ENCODE results near the gene BICC1. TPM values are rescaled to one million over a fixed set of nuclear protein-coding genes. Genes with fewer than 3 reads are reported as not detected.

The BICC1 gene
- total RNA-seq, 1 donor from 2014 or later = 0.41 TPM

DNA sequence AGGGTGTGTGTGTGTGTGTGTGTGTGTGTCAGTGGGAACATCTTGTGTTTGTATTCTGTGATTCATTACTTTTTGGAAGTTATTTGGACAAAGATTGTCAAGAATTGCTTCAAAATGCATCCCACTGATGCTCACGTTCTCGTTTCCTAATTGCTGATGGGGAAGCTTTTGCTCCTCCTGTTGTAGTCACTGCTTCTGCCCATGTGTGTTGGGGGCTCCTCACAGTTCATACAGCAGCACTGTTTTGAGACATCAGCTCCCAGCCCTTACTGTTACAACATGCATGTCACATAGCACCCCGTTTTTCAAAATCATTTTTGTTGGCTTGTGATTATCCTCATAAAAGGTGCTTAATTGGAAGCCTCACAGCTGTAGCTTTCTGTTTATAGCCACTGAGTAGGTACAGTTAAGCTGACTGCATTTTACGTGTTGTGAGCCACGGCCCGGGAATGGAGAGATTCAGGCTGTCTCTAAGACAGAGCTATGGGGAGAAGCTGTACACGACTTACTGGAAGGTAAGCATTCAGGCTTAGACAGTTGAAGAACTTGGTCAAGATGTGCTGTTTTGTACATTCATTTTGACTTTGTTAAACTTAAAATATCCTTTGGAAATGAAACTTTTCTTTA lies 87.4 kb downstream of the BICC1 start:
- Histone ChIP-seq H3K9me3 (ENCODE audit: low read depth) (no peaks in the 10 kb centered on the region), H3K27ac (no peak overlapping the region), H3F3A (ENCODE audit: low read depth) (no peaks in the 10 kb centered on the region), H3K79me2 (ENCODE audit: low read depth) (no peaks in the 10 kb centered on the region), H3K9ac (no peak overlapping the region), H3K36me3 (no peaks in the 10 kb centered on the region), H3K27me3 (no peaks in the 10 kb centered on the region), H4K20me1 (ENCODE audit: low read depth) (no peaks in the 10 kb centered on the region), H3K4me1 (no peaks in the 10 kb centered on the region), H3K4me3 (no peak overlapping the region), H2AFZ (replicated peaks) (no peak overlapping the region), H3K4me2 (no peak overlapping the region)
- Mint-ChIP-seq H3K36me3 (no peaks in the 10 kb centered on the region), H3K4me3 (no peak overlapping the region), H3K27ac (no peak overlapping the region), H3K27me3 (ENCODE audit: insufficient read depth, low read depth) (peaks cover 2% of the 10 kb centered on the region), H3K4me1 (no peaks in the 10 kb centered on the region), H3K9me3 (peaks cover 20% of the 10 kb centered on the region)
- no peak for DNase-seq (ENCODE audit: low spot score)
- TF ChIP-seq, protein P1, sequence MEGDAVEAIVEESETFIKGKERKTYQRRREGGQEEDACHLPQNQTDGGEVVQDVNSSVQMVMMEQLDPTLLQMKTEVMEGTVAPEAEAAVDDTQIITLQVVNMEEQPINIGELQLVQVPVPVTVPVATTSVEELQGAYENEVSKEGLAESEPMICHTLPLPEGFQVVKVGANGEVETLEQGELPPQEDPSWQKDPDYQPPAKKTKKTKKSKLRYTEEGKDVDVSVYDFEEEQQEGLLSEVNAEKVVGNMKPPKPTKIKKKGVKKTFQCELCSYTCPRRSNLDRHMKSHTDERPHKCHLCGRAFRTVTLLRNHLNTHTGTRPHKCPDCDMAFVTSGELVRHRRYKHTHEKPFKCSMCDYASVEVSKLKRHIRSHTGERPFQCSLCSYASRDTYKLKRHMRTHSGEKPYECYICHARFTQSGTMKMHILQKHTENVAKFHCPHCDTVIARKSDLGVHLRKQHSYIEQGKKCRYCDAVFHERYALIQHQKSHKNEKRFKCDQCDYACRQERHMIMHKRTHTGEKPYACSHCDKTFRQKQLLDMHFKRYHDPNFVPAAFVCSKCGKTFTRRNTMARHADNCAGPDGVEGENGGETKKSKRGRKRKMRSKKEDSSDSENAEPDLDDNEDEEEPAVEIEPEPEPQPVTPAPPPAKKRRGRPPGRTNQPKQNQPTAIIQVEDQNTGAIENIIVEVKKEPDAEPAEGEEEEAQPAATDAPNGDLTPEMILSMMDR (IDR thresholded peaks at IDR 0.05) = no peak
- TF ChIP-seq EZH2 (IDR thresholded peaks at IDR 0.05) (no peak), EZH2phosphoT487 (IDR thresholded peaks at IDR 0.05) (no peak)

DNA sequence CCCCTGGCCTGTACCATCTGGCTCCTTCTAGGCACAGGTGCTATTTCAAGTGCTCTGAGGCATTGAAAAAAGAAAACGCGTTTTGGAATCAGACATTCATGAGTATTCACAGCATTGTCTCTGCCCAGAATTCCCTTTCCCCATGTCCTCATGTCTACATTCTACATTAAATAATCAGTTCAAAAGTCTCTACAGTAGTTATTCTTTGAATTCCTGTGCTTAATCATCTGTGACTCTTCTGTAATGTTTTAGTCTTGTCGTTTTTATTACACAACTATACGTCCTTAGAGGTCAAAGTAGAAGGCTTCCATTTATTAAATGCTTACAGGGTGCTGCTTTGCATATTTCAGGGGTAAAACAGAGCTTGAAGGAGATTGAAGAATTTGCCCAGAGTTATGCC lies 95.7 kb downstream of the BICC1 start:
- Histone ChIP-seq H3K9ac (no peak overlapping the region), H3K9me3 (ENCODE audit: low read depth) (no peaks in the 10 kb centered on the region), H3K36me3 (no peaks in the 10 kb centered on the region), H3K4me1 (no peaks in the 10 kb centered on the region), H3K79me2 (ENCODE audit: low read depth) (no peaks in the 10 kb centered on the region), H4K20me1 (ENCODE audit: low read depth) (no peaks in the 10 kb centered on the region), H3K27ac (no peak overlapping the region), H3K4me3 (no peak overlapping the region), H3F3A (ENCODE audit: low read depth) (no peaks in the 10 kb centered on the region), H3K4me2 (no peak overlapping the region), H2AFZ (replicated peaks) (no peak overlapping the region), H3K27me3 (no peaks in the 10 kb centered on the region)
- Mint-ChIP-seq H3K27ac (no peak overlapping the region), H3K4me3 (no peak overlapping the region), H3K27me3 (ENCODE audit: insufficient read depth, low read depth) (peaks cover 2% of the 10 kb centered on the region), H3K36me3 (no peaks in the 10 kb centered on the region), H3K9me3 (peaks cover 4% of the 10 kb centered on the region), H3K4me1 (no peaks in the 10 kb centered on the region)
- no peak for TF ChIP-seq EZH2phosphoT487 (IDR thresholded peaks at IDR 0.05)
- no peak for DNase-seq (ENCODE audit: low spot score)

DNA sequence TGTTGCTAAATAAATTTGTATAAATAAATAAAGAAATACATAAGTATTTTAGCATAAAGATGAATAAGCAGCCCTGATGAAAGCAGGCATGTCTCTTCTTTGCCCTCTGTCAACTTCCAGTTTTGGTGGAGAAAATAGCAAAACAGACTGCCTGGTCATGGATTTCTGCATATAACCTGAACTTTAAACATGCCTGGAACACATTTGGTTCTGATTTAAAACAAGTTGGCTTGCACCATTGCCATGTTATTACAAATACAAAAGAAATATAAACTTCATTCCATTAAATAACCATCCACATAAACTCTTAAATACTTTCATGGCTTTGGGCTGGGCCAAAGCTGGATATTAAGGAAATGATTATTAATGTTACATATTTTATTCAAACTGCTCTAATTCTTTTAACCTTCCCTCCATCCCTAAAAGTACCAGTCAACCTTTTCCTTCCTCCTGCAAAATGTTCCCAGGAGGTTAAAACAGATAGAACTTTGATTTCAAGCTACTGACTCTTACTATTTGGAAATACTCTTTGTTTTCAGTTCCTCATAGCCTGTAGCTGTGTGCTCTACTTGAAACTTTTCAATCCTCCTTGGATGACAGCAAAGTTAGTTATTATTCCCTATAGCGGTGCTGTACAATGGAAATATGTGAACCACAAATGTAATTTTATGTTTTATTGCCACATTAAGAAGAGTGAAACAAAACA lies 96.3 kb downstream of the BICC1 start:
- H3K27me3 Mint-ChIP-seq (ENCODE audit: insufficient read depth, low read depth) = peaks cover 2% of the 10 kb centered on the region
- no peaks in the 10 kb centered on the region for H3K36me3 Mint-ChIP-seq
- Histone ChIP-seq H3K4me1 (no peaks in the 10 kb centered on the region), H3K9ac (no peak overlapping the region), H3K4me3 (no peak overlapping the region), H3K79me2 (ENCODE audit: low read depth) (no peaks in the 10 kb centered on the region), H4K20me1 (ENCODE audit: low read depth) (no peaks in the 10 kb centered on the region), H3K4me2 (no peak overlapping the region), H3K9me3 (ENCODE audit: low read depth) (no peaks in the 10 kb centered on the region), H3K36me3 (no peaks in the 10 kb centered on the region), H2AFZ (replicated peaks) (no peak overlapping the region), H3K27ac (no peak overlapping the region), H3K27me3 (no peaks in the 10 kb centered on the region), H3F3A (ENCODE audit: low read depth) (no peaks in the 10 kb centered on the region)
- peaks cover 4% of the 10 kb centered on the region for H3K9me3 Mint-ChIP-seq
- TF ChIP-seq, protein P1 (IDR thresholded peaks at IDR 0.05) = no peak
- no peak for TF ChIP-seq EZH2phosphoT487 (IDR thresholded peaks at IDR 0.05)
- no peak for TF ChIP-seq EZH2 (IDR thresholded peaks at IDR 0.05)
- H3K27ac Mint-ChIP-seq = no peak overlapping the region
- DNase-seq (ENCODE audit: low spot score) = no peak
- H3K4me1 Mint-ChIP-seq = no peaks in the 10 kb centered on the region
- no peak overlapping the region for H3K4me3 Mint-ChIP-seq

DNA sequence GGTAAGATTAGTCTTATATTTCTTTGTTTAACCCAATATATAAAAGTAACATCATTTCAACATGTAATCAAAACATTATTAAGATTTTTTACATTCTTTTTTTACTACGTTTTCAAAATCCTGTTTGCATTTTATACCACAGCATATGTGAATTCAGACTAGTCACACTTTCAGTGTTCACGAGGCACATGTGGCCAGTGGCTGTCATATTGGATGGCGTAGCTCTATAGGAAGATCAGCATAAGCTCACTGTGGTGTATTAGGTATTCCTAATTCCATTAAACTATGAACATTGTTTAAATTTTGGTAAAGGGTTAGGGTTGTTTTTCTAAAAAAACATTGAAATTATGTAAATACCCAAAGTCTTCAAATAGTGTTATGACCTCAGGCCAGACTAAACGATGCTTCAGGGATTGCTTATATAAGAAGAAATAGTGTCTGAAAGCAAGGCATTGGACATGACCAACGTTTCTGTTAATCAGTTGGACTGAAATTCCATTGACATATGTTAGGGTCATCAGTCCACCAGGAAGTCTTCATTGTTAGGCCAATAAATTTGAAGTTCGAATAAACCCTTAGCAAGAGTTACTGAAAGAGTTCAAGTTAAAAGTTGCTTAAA lies 97.0 kb downstream of the BICC1 start:
- Histone ChIP-seq H3K27me3 (no peaks in the 10 kb centered on the region), H3K79me2 (ENCODE audit: low read depth) (no peaks in the 10 kb centered on the region), H3K27ac (no peak overlapping the region), H3K36me3 (no peaks in the 10 kb centered on the region), H3K4me3 (no peak overlapping the region), H4K20me1 (ENCODE audit: low read depth) (no peaks in the 10 kb centered on the region), H2AFZ (replicated peaks) (no peak overlapping the region), H3K9ac (no peak overlapping the region), H3K9me3 (ENCODE audit: low read depth) (no peaks in the 10 kb centered on the region), H3K4me2 (no peak overlapping the region), H3K4me1 (no peaks in the 10 kb centered on the region), H3F3A (ENCODE audit: low read depth) (no peaks in the 10 kb centered on the region)
- no peak overlapping the region for H3K4me3 Mint-ChIP-seq
- H3K9me3 Mint-ChIP-seq = peaks cover 4% of the 10 kb centered on the region
- no peak overlapping the region for H3K27ac Mint-ChIP-seq
- TF ChIP-seq, protein P1 (IDR thresholded peaks at IDR 0.05) = no peak
- TF ChIP-seq EZH2 (IDR thresholded peaks at IDR 0.05) = no peak
- H3K4me1 Mint-ChIP-seq = no peaks in the 10 kb centered on the region
- H3K36me3 Mint-ChIP-seq = no peaks in the 10 kb centered on the region
- no peaks in the 10 kb centered on the region for H3K27me3 Mint-ChIP-seq (ENCODE audit: insufficient read depth, low read depth)
- DNase-seq (ENCODE audit: low spot score) = no peak
